Measurements from ENCODE around the gene TTC3. TPM values are rescaled to one million over a fixed set of nuclear protein-coding genes. Genes with fewer than 3 reads are reported as not detected.
"Not testable (repeated sequence)": the region's sequence is repeated elsewhere in the genome, so short reads cannot be mapped to it uniquely, and the experiment has no call there.

Gene TTC3
- total and polyA plus RNA-seq, 2 experiments from 2014 or later = 87.7 to 170 TPM

DNA sequence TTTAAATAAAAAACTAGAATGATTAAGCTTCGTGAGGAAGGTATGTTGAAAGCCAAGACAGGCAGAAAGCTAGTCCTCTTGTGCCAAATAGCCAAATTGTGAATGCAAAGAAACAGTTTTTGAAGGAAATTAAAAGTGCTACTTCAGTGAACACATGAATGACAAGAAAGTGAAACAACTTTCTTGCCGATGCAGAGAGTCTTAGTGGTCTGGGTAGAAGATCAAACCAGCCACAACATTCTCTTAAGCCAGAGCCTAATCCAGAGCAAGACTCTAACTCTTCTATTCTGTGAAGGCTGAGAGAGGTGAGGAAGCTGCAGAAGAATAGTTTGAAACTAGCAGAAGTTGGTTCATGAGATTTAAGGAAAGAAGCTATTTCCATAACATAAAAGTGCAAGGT lies 63.2 kb downstream of the TTC3 start:
- TF ChIP-seq, protein P1, sequence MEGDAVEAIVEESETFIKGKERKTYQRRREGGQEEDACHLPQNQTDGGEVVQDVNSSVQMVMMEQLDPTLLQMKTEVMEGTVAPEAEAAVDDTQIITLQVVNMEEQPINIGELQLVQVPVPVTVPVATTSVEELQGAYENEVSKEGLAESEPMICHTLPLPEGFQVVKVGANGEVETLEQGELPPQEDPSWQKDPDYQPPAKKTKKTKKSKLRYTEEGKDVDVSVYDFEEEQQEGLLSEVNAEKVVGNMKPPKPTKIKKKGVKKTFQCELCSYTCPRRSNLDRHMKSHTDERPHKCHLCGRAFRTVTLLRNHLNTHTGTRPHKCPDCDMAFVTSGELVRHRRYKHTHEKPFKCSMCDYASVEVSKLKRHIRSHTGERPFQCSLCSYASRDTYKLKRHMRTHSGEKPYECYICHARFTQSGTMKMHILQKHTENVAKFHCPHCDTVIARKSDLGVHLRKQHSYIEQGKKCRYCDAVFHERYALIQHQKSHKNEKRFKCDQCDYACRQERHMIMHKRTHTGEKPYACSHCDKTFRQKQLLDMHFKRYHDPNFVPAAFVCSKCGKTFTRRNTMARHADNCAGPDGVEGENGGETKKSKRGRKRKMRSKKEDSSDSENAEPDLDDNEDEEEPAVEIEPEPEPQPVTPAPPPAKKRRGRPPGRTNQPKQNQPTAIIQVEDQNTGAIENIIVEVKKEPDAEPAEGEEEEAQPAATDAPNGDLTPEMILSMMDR (IDR thresholded peaks at IDR 0.05; ENCODE audit: low read depth, low read length) = no peak
- Histone ChIP-seq H3K9me3 (ENCODE audit: low read depth) (no peaks in the 10 kb centered on the region), H3K4me1 (ENCODE audit: low read depth) (no peaks in the 10 kb centered on the region), H3K36me3 (peaks cover 50% of the 10 kb centered on the region), H3K4me3 (no peak overlapping the region), H3K27me3 (no peaks in the 10 kb centered on the region), H3K27ac (no peak overlapping the region)
- no peak for DNase-seq (ENCODE audit: low read depth in 1 of 2, low spot score in 1 of 2)

DNA sequence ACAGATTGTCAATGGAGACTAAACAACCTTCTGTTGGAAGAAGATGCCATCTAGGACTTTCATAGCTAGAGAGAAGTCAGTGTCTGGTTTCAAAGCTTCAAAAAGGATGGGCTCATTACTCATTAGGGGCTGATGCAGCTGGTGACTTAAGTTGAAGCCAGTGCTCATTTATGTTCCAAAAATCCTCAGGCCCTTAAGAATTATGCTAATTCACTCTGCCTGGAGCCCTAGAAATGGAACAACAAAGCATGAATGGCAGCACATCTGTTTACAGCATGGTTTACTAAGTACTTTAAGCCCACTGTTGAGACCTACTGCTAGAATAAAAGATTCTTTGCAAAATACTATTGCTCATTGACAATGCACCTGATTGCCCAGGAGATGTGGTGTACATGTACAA lies 63.7 kb downstream of the TTC3 start:
- no peaks in the 10 kb centered on the region for H3K4me1 ChIP-seq (ENCODE audit: low read depth)
- no peaks in the 10 kb centered on the region for H3K9me3 ChIP-seq (ENCODE audit: low read depth)
- no peak for DNase-seq (ENCODE audit: low read depth in 1 of 2, low spot score in 1 of 2)
- TF ChIP-seq, protein P1 (IDR thresholded peaks at IDR 0.05; ENCODE audit: low read depth, low read length) = no peak
- H3K27me3 ChIP-seq = no peaks in the 10 kb centered on the region
- H3K27ac ChIP-seq = no peak overlapping the region
- no peak overlapping the region for H3K4me3 ChIP-seq
- peaks cover 50% of the 10 kb centered on the region for H3K36me3 ChIP-seq

DNA sequence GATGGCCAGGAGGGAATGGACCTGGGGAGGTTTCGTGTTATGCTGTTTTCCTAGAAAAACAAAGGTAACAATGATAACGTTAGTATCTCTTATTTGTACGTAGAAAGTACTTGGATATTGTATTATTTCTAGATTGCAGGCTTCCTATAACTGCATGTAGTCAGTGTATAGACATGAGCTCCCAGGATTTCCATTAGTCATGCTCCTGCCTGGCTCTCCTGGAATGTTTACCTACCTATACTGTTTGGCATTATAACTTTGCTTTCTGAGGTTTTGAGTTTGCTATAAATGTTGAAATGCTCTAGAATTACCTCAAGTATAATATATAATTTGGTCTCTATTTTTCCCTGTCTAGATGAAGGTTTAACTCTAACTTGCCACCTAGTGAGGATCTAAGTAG lies 66.1 kb downstream of the TTC3 start:
- TF ChIP-seq, protein P1 (IDR thresholded peaks at IDR 0.05; ENCODE audit: low read depth, low read length) = no peak
- Histone ChIP-seq H3K4me1 (ENCODE audit: low read depth) (no peaks in the 10 kb centered on the region), H3K36me3 (peaks cover 34% of the 10 kb centered on the region), H3K9me3 (ENCODE audit: low read depth) (no peaks in the 10 kb centered on the region), H3K27me3 (no peaks in the 10 kb centered on the region), H3K27ac (peak overlapping the region; percentile 7), H3K4me3 (no peak overlapping the region)
- DNase-seq (ENCODE audit: low read depth in 1 of 2, low spot score in 1 of 2) = no peak

DNA sequence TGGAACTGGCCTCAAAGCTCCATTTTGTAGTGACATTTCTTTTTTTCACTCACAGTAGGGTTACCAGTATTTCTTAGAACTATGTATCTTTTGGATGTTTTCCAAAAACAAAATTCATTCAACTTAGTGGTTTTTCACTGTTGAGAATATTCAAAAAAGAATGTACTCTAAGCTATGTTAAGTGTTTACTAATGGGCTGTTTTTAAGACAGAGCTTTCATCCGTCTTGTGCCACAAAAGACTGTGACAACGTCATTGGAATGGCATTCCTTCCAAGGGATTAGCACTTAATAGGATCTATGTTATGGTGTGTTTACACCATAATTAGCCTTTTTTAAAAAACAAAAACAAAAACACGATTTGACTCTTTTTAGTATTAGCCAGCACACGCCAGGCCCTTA lies 66.8 kb downstream of the TTC3 start:
- Histone ChIP-seq H3K4me1 (ENCODE audit: low read depth) (no peaks in the 10 kb centered on the region), H3K27me3 (no peaks in the 10 kb centered on the region), H3K4me3 (no peak overlapping the region), H3K9me3 (ENCODE audit: low read depth) (no peaks in the 10 kb centered on the region), H3K27ac (peak overlapping the region; percentile 7), H3K36me3 (peaks cover 34% of the 10 kb centered on the region)
- TF ChIP-seq, protein P1 (IDR thresholded peaks at IDR 0.05; ENCODE audit: low read depth, low read length) = no peak
- peak; percentile 2 to 15 for DNase-seq (ENCODE audit: low read depth in 1 of 2, low spot score in 1 of 2)

- not testable (repeated sequence) for H3K27ac ChIP-seq; DNase-seq (ENCODE audit: low read depth in 1 of 2, low spot score in 1 of 2); H3K9me3 ChIP-seq (ENCODE audit: low read depth); H3K27me3 ChIP-seq; H3K4me3 ChIP-seq
- Histone ChIP-seq H3K4me1 (ENCODE audit: low read depth) (peaks cover 11% of the 10 kb centered on the region), H3K36me3 (peaks cover 16% of the 10 kb centered on the region)
Observed at GRCh38 chr21:37143392-37143791, 70.3 kb downstream of the TTC3 start.

- DNase-seq (ENCODE audit: low read depth in 1 of 2, low spot score in 1 of 2) = peak in 1 of 2 donors; percentile 18
- H3K27me3 ChIP-seq = no peaks in the 10 kb centered on the region
- peaks cover 32% of the 10 kb centered on the region for H3K36me3 ChIP-seq
- peaks cover 11% of the 10 kb centered on the region for H3K4me1 ChIP-seq (ENCODE audit: low read depth)
- TF ChIP-seq, protein P1 (IDR thresholded peaks at IDR 0.05; ENCODE audit: low read depth, low read length) = no peak
- H3K4me3 ChIP-seq = no peak overlapping the region
- H3K9me3 ChIP-seq (ENCODE audit: low read depth) = no peaks in the 10 kb centered on the region
- peak overlapping the region; percentile 49 for H3K27ac ChIP-seq
Observed at GRCh38 chr21:37145635-37146111, 72.6 kb downstream of the TTC3 start.
